Measurements from ENCODE around the gene STARD5. TPM values are rescaled to one million over a fixed set of nuclear protein-coding genes. Genes with fewer than 3 reads are reported as not detected.

The STARD5 gene
- total RNA-seq, 1 experiment from 2014 or later = 0.22 TPM

DNA sequence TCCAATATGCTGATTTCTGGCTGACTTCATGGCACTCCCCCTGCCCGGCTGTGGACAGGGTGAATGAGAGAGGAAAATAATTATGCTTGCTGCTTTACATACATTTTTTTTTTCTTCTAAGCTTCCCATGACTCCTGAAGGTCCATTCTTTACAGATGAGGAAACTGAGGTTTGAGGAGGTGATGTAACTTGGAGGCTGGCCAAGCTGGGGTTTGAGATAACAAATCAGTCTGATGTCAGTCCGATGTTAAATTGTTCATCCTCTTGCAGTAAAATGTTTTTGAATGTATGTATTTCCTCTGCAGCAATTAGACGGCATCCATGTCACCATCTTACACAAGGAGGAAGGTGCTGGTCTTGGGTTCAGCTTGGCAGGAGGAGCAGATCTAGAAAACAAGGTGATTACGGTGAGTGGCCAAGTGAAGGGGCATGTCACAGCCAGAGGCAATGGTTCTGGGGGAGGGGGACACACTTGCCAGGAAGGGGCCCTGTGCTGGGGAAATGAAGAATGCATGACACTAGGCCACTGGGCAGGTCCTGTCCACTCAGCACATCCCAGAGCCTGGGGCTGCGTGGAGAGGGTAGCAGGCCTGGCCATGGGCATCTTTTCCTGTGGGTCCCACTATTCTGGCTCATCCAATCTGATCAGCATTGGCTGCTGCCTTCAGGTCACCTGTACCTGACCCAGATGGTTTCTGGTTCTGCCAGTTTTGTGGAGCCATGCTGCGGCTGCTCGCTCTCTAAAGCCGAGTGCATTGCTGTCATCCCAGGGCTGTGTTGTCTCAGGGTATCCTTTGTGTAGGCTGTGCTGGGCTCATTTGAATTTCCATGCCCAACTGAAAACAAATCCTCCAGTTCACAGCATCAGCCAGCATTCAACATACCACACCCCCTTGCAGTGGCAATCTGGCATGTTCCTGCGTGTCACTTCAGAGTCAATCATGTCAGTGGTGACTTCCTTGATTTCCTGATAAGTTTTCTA lies 20.4 kb downstream of the STARD5 start:
- Histone ChIP-seq H3K9ac (ENCODE audit: low read length) (0 out of 2 replicates have a peak overlapping the region, but pooled peaks have one; percentile 12), H3K79me2 (ENCODE audit: low read length) (no peaks in the 10 kb centered on the region), H3K9me3 (ENCODE audit: low read length) (no peaks in the 10 kb centered on the region), H3K27ac (ENCODE audit: low read length) (no peak overlapping the region), H3K4me3 (ENCODE audit: low read length) (no peak overlapping the region), H3K36me3 (ENCODE audit: insufficient read depth, low read length) (no peaks in the 10 kb centered on the region), H3K9me2 (replicated peaks; ENCODE audit: insufficient read depth, low read length) (no peaks in the 10 kb centered on the region), H3K4me2 (ENCODE audit: low read depth, low read length, poor library complexity, severe bottlenecking) (peak overlapping the region; percentile 28), H2AFZ (ENCODE audit: low read length) (no peak overlapping the region), H4K20me1 (ENCODE audit: insufficient read depth, low read depth, low read length) (no peaks in the 10 kb centered on the region), H3K4me1 (ENCODE audit: low read length) (peaks cover 27% of the 10 kb centered on the region), H3K27me3 (ENCODE audit: low read length) (no peaks in the 10 kb centered on the region)
- DNase-seq = no peak

DNA sequence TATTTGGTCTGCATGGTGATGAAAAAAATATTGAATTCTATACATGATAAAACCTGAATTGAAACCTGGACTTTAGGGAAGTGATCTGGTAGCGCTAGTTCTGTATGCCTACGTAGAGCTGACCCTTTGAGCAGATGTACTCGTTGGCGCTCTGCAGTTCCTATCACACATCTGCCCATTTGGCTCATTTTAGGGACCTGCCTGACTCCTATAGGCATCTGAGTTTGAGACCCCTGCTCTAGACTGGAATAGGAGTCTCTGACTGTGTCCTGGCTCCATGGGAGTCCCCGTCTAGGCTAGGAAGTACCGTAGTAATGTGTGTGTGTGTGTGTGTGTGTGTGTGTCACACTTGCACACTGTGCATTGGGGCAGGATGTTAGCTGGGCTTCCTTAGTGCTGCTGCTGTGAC lies 21.2 kb downstream of the STARD5 start:
- H3K4me1 ChIP-seq (ENCODE audit: low read length) = peaks cover 27% of the 10 kb centered on the region
- H3K9me2 ChIP-seq (replicated peaks; ENCODE audit: insufficient read depth, low read length) = no peaks in the 10 kb centered on the region
- no peaks in the 10 kb centered on the region for H3K79me2 ChIP-seq (ENCODE audit: low read length)
- H2AFZ ChIP-seq (ENCODE audit: low read length) = peak overlapping the region; percentile 26; the same call in 1 of the 2 replicates
- H3K27ac ChIP-seq (ENCODE audit: low read length) = peak overlapping the region; percentile 36
- H3K4me3 ChIP-seq (ENCODE audit: low read length) = no peak overlapping the region
- H4K20me1 ChIP-seq (ENCODE audit: insufficient read depth, low read depth, low read length) = no peaks in the 10 kb centered on the region
- peak; percentile 59 for DNase-seq
- H3K36me3 ChIP-seq (ENCODE audit: insufficient read depth, low read length) = no peaks in the 10 kb centered on the region
- H3K9me3 ChIP-seq (ENCODE audit: low read length) = no peaks in the 10 kb centered on the region
- peak overlapping the region; percentile 28 for H3K4me2 ChIP-seq (ENCODE audit: low read depth, low read length, poor library complexity, severe bottlenecking)
- no peaks in the 10 kb centered on the region for H3K27me3 ChIP-seq (ENCODE audit: low read length)
- 0 out of 2 replicates have a peak overlapping the region, but pooled peaks have one; percentile 12 for H3K9ac ChIP-seq (ENCODE audit: low read length)

DNA sequence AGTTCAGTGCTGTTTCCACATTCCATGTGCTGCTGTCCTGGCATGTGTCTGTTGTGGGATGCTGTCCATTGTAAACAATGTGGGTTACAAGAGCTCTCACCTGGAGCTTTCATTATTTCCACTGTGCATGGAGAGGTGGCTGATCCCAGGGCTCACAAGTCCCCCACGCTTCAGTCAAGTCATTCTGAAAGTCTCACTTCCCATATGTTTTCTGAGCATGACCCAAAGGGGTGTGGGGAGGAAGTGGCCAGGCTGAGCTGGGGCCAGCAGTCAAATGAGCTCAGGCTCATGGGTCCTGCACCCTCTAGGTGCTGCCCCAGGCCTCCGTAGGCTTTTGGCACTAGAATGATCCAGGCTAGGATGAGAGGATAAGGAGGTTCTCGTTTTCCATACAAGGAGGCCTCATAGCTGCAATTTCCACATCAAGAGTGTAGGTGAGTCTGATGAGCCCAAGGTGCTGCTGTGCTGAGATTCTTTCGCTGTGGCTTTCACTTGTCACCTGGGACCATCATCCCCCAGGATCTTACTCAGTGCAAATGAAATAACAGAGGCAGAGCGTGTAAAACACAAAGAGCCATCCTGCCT lies 22.0 kb downstream of the STARD5 start:
- peaks cover 27% of the 10 kb centered on the region for H3K4me1 ChIP-seq (ENCODE audit: low read length)
- peak; percentile 58 for DNase-seq
- peak overlapping the region; percentile 36 for H3K27ac ChIP-seq (ENCODE audit: low read length)
- H3K4me2 ChIP-seq (ENCODE audit: low read depth, low read length, poor library complexity, severe bottlenecking) = peak overlapping the region; percentile 28
- no peak overlapping the region for H3K4me3 ChIP-seq (ENCODE audit: low read length)
- no peaks in the 10 kb centered on the region for H3K9me3 ChIP-seq (ENCODE audit: low read length)
- no peak overlapping the region for H3K9ac ChIP-seq (ENCODE audit: low read length)
- no peak overlapping the region for H2AFZ ChIP-seq (ENCODE audit: low read length)
- H3K36me3 ChIP-seq (ENCODE audit: insufficient read depth, low read length) = no peaks in the 10 kb centered on the region
- no peaks in the 10 kb centered on the region for H4K20me1 ChIP-seq (ENCODE audit: insufficient read depth, low read depth, low read length)
- H3K27me3 ChIP-seq (ENCODE audit: low read length) = no peaks in the 10 kb centered on the region
- H3K79me2 ChIP-seq (ENCODE audit: low read length) = no peaks in the 10 kb centered on the region
- no peaks in the 10 kb centered on the region for H3K9me2 ChIP-seq (replicated peaks; ENCODE audit: insufficient read depth, low read length)

DNA sequence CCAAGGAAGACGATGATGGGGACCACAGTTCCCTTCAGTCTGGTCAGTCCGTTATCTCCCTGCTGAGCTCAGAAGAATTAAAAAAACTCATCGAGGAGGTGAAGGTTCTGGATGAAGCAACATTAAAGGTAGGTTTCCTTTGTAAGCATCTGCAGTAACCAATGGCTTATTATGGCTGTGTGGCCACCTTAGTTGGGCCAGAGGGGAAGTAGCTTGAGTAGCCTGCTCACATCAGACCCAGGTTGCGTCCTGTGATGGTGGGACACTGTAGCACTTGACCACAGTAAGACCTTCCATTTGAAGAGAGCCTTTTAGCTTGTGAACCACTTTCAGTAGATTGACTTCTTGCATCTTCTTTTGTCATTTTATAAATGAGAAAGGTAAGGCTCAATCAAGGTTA lies 22.6 kb downstream of the STARD5 start:
- peaks cover 30% of the 10 kb centered on the region for H3K4me1 ChIP-seq (ENCODE audit: low read length)
- DNase-seq = no peak
- no peaks in the 10 kb centered on the region for H3K27me3 ChIP-seq (ENCODE audit: low read length)
- no peak overlapping the region for H3K9ac ChIP-seq (ENCODE audit: low read length)
- H3K9me2 ChIP-seq (replicated peaks; ENCODE audit: insufficient read depth, low read length) = no peaks in the 10 kb centered on the region
- no peaks in the 10 kb centered on the region for H3K79me2 ChIP-seq (ENCODE audit: low read length)
- no peaks in the 10 kb centered on the region for H3K36me3 ChIP-seq (ENCODE audit: insufficient read depth, low read length)
- H3K4me3 ChIP-seq (ENCODE audit: low read length) = no peak overlapping the region
- no peaks in the 10 kb centered on the region for H3K9me3 ChIP-seq (ENCODE audit: low read length)
- no peaks in the 10 kb centered on the region for H4K20me1 ChIP-seq (ENCODE audit: insufficient read depth, low read depth, low read length)
- H2AFZ ChIP-seq (ENCODE audit: low read length) = no peak overlapping the region
- H3K27ac ChIP-seq (ENCODE audit: low read length) = no peak overlapping the region
- H3K4me2 ChIP-seq (ENCODE audit: low read depth, low read length, poor library complexity, severe bottlenecking) = peak overlapping the region; percentile 28

DNA sequence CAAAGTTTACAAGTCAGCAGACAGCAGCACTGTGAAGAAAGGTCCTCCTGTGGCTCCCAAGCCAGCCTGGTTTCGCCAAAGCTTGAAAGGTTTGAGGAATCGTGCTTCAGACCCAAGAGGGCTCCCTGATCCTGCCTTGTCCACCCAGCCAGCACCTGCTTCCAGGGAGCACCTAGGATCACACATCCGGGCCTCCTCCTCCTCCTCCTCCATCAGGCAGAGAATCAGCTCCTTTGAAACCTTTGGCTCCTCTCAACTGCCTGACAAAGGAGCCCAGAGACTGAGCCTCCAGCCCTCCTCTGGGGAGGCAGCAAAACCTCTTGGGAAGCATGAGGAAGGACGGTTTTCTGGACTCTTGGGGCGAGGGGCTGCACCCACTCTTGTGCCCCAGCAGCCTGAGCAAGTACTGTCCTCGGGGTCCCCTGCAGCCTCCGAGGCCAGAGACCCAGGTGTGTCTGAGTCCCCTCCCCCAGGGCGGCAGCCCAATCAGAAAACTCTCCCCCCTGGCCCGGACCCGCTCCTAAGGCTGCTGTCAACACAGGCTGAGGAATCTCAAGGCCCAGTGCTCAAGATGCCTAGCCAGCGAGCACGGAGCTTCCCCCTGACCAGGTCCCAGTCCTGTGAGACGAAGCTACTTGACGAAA lies 24.2 kb downstream of the STARD5 start:
- no peak overlapping the region for H3K4me2 ChIP-seq (ENCODE audit: low read depth, low read length, poor library complexity, severe bottlenecking)
- peaks cover 30% of the 10 kb centered on the region for H3K4me1 ChIP-seq (ENCODE audit: low read length)
- H3K79me2 ChIP-seq (ENCODE audit: low read length) = no peaks in the 10 kb centered on the region

DNA sequence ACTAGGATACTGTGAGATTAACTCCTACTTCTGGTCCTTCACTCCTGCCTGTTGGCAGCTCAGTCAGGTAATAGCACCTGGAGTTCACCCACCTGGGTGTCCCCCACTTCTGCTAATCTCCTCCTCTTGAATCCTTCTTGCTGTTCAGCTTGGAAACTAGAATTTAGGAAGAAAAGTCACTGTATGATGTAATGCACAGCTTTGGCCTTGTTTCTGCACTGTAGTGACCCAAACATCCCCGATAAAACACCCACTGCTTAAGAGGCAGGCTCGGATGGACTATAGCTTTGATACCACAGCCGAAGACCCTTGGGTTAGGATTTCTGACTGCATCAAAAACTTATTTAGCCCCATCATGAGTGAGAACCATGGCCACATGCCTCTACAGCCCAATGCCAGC lies 24.8 kb downstream of the STARD5 start:
- Histone ChIP-seq H3K9me3 (ENCODE audit: low read length) (no peaks in the 10 kb centered on the region), H4K20me1 (ENCODE audit: insufficient read depth, low read depth, low read length) (no peaks in the 10 kb centered on the region), H3K36me3 (ENCODE audit: insufficient read depth, low read length) (no peaks in the 10 kb centered on the region), H3K79me2 (ENCODE audit: low read length) (no peaks in the 10 kb centered on the region), H3K9ac (ENCODE audit: low read length) (no peak overlapping the region), H3K4me3 (ENCODE audit: low read length) (no peak overlapping the region), H3K4me1 (ENCODE audit: low read length) (peaks cover 31% of the 10 kb centered on the region), H3K9me2 (replicated peaks; ENCODE audit: insufficient read depth, low read length) (no peaks in the 10 kb centered on the region), H3K27ac (ENCODE audit: low read length) (no peak overlapping the region), H3K27me3 (ENCODE audit: low read length) (no peaks in the 10 kb centered on the region), H3K4me2 (ENCODE audit: low read depth, low read length, poor library complexity, severe bottlenecking) (no peak overlapping the region), H2AFZ (ENCODE audit: low read length) (no peak overlapping the region)
- no peak for DNase-seq

More for the DNA sequence above, 24.2 kb downstream of the STARD5 start:
- H3K4me3 ChIP-seq (ENCODE audit: low read length) = no peak overlapping the region
- H3K36me3 ChIP-seq (ENCODE audit: insufficient read depth, low read length) = no peaks in the 10 kb centered on the region
- H2AFZ ChIP-seq (ENCODE audit: low read length) = no peak overlapping the region
- H3K27me3 ChIP-seq (ENCODE audit: low read length) = no peaks in the 10 kb centered on the region
- no peak for DNase-seq
- H3K9me3 ChIP-seq (ENCODE audit: low read length) = no peaks in the 10 kb centered on the region
- H3K9ac ChIP-seq (ENCODE audit: low read length) = no peak overlapping the region
- no peaks in the 10 kb centered on the region for H4K20me1 ChIP-seq (ENCODE audit: insufficient read depth, low read depth, low read length)
- H3K27ac ChIP-seq (ENCODE audit: low read length) = no peak overlapping the region
- no peaks in the 10 kb centered on the region for H3K9me2 ChIP-seq (replicated peaks; ENCODE audit: insufficient read depth, low read length)

DNA sequence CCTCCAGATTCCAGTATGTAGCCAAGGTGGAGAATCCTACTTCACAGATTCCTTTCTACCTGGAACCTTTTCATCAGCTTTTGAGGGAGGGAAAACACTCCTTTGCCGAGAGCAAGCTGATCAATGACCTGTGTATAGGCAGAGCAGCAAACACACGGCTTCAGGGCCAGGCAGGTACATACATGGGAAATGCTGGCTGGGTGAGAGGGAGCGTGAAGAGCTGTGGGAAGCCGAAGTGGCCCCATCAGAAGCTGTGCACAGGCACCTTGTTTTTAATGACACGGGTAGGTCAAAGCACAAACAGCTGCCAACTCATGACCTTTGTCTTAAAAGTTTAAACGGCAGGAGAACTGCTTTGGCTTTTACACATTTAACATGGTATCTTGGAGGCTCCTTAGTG lies 25.3 kb downstream of the STARD5 start:
- Histone ChIP-seq H3K9ac (ENCODE audit: low read length) (no peak overlapping the region), H3K79me2 (ENCODE audit: low read length) (no peaks in the 10 kb centered on the region), H2AFZ (ENCODE audit: low read length) (no peak overlapping the region), H3K4me3 (ENCODE audit: low read length) (no peak overlapping the region), H3K9me3 (ENCODE audit: low read length) (no peaks in the 10 kb centered on the region), H3K4me1 (ENCODE audit: low read length) (peaks cover 36% of the 10 kb centered on the region), H3K27me3 (ENCODE audit: low read length) (no peaks in the 10 kb centered on the region), H4K20me1 (ENCODE audit: insufficient read depth, low read depth, low read length) (no peaks in the 10 kb centered on the region), H3K9me2 (replicated peaks; ENCODE audit: insufficient read depth, low read length) (no peaks in the 10 kb centered on the region), H3K27ac (ENCODE audit: low read length) (no peak overlapping the region), H3K4me2 (ENCODE audit: low read depth, low read length, poor library complexity, severe bottlenecking) (no peak overlapping the region), H3K36me3 (ENCODE audit: insufficient read depth, low read length) (no peaks in the 10 kb centered on the region)
- no peak for DNase-seq

All from Karpas-422 (cell line).